Lower leg skin (tissue), 3 donors: Measurements from ENCODE around the gene TNFRSF13B.

Experiments used
- CTCF ChIP-seq, 3 donors: fragments of 450-650 bp; IDR thresholded peaks; one replicate each; pipeline ENCODE4 v1.5.1; 2016; ENCODE audit warnings: antibody characterized with exemption in 3 of 3, mild to moderate bottlenecking in 3 of 3, moderate library complexity in 2 of 3
- POLR2A ChIP-seq, 2 donors: fragments of 450-650 bp; IDR thresholded peaks; one replicate each; pipeline ENCODE4 v1.6.1; 2016 to 2017; ENCODE audit warnings: antibody characterized with exemption in 2 of 2, mild to moderate bottlenecking in 1 of 2, moderate library complexity in 1 of 2

GRCh38 chr17:16906680-16907079 lies 65.2 kb downstream of the TNFRSF13B start:
- TF ChIP-seq POLR2A (IDR thresholded peaks at IDR 0.05) (no peak), CTCF (IDR thresholded peaks at IDR 0.05) (no peak)
